ENCODE measurements around the gene PIAS4. TPM values are rescaled to one million over a fixed set of nuclear protein-coding genes. Genes with fewer than 3 reads are reported as not detected.

PIAS4 gene
- total and polyA plus RNA-seq, 9 of the 15 experiments (the other 6 are each of a cell fraction or from before 2014, with no cell fraction given): 0.27 to 34.9 (median 14.4) TPM

GRCh38 chr19:4043966-4044715 is 36.6 kb downstream of the PIAS4 start:
- DNase-seq (ENCODE audit: extremely low read depth in 1 of 4, low spot score in 3 of 4) (no peak), FAIRE-seq (no peak), ATAC-seq (no peak)
- Histone ChIP-seq H2AFZ (ENCODE audit: low read depth, low read length) (no peak overlapping the region), H4K20me1 (replicated peaks; ENCODE audit: control insufficient read depth, insufficient read depth, low read length) (peaks cover 12% of the 10 kb centered on the region), H3K9me3 (replicated peaks; ENCODE audit: control insufficient read depth, insufficient read depth, low read depth, low read length) (no peaks in the 10 kb centered on the region), H3K27ac (ENCODE audit: extremely low read depth, low read depth, low read length) (no peak overlapping the region), H3K27me3 (ENCODE audit: control insufficient read depth in 2 of 2, insufficient read depth in 2 of 2, low read length in 2 of 2) (no peaks in the 10 kb centered on the region), H3K4me1 (replicated peaks in 1 of 2; ENCODE audit: control insufficient read depth in 2 of 2, insufficient read depth in 2 of 2, low read length in 2 of 2) (peaks cover 0 to 28% of the 10 kb centered on the region in 2 experiments; a peak in 2 of 5 replicates), H3K4me3 (no peak overlapping the region), H3K9ac (ENCODE audit: insufficient read depth in 1 of 2, low read depth in 2 of 2, low read length in 2 of 2) (no peak overlapping the region), H3K4me2 (ENCODE audit: insufficient read depth, low read length) (no peak overlapping the region), H3K36me3 (ENCODE audit: control insufficient read depth, insufficient read depth, low read length) (peaks cover 37% of the 10 kb centered on the region; the same call in 2 of the 3 replicates), H3K9me1 (ENCODE audit: control insufficient read depth, insufficient read depth, low read length) (no peaks in the 10 kb centered on the region), H3K79me2 (ENCODE audit: control insufficient read depth, insufficient read depth, low read length) (peaks cover 37% of the 10 kb centered on the region)
- in situ Hi-C loops (cut with MboI) (no loop called here), intact Hi-C loops (cut with micrococcal nuclease) (no loop called here)
- ChIA-PET CTCF (ENCODE audit: low intra/inter-chr PET ratio) (no interaction called here), POLR2A (interaction anchor here (0.6 to 1.9 kb wide), 2 partner anchors 14 to 74 kb away, joined by 3 to 7 read pairs; no protein-coding TSS in a partner anchor)
- 91% methylated on average over 19 of the region's 31 CpGs for WGBS (ENCODE audit: insufficient coverage, low coverage, missing lambda C conversion rate)
- no TSS peak for BruUV-seq (replicated peaks)
- TF ChIP-seq, protein P1, sequence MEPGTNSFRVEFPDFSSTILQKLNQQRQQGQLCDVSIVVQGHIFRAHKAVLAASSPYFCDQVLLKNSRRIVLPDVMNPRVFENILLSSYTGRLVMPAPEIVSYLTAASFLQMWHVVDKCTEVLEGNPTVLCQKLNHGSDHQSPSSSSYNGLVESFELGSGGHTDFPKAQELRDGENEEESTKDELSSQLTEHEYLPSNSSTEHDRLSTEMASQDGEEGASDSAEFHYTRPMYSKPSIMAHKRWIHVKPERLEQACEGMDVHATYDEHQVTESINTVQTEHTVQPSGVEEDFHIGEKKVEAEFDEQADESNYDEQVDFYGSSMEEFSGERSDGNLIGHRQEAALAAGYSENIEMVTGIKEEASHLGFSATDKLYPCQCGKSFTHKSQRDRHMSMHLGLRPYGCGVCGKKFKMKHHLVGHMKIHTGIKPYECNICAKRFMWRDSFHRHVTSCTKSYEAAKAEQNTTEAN (CRISPR knock-in tag; IDR thresholded peaks at IDR 0.05): no peak
- TF ChIP-seq RBM22 (IDR thresholded peaks at IDR 0.05; ENCODE audit: low read depth, low read length, poor library complexity, severe bottlenecking): peak; percentile 55
- TF ChIP-seq NEUROD1 (IDR thresholded peaks at IDR 0.05; ENCODE audit: borderline replicate concordance, low read depth, low read length, partially characterized antibody): no peak
- peak; percentile 63 for TF ChIP-seq POLR2G (IDR thresholded peaks at IDR 0.05; ENCODE audit: low read depth, low read length)
- no peak for TF ChIP-seq POLR2A (conservative IDR thresholded peaks at IDR 0.05)
- TF ChIP-seq SUPT5H (IDR thresholded peaks at IDR 0.05): 0 out of 2 replicates have a peak, but pooled peaks have one; percentile 25
- TF ChIP-seq, protein P2, sequence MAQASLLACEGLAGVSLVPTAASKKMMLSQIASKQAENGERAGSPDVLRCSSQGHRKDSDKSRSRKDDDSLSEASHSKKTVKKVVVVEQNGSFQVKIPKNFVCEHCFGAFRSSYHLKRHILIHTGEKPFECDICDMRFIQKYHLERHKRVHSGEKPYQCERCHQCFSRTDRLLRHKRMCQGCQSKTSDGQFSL (CRISPR knock-in tag; IDR thresholded peaks at IDR 0.05): 0 out of 2 replicates have a peak, but pooled peaks have one; percentile 31
- TF ChIP-seq, protein P2 (tag; IDR thresholded peaks at IDR 0.05): no peak
